Glutamatergic neuron (in vitro differentiated cells): Measurements from ENCODE around the gene PRPF6. TPM values are rescaled to one million over a fixed set of nuclear protein-coding genes. Genes with fewer than 3 reads are reported as not detected.
A peak's percentile ranks its signal among the peaks of the same experiment; 100 is the strongest.

Experiments used
- DNase-seq: peaks from one replicate; pipeline ENCODE4 v3.0.0; 2022
- H3K27ac Mint-ChIP-seq: one replicate; pipeline ENCODE4 v1.8.0; 2020; ENCODE audit warnings: mild to moderate bottlenecking, mixed read lengths, inconsistent platforms; ENCODE audit not compliant: unreplicated experiment
- H3K27me3 Mint-ChIP-seq: one replicate; pipeline ENCODE4 v1.8.0; 2020; ENCODE audit warnings: mild to moderate bottlenecking, moderate library complexity, mixed read lengths, inconsistent platforms; ENCODE audit not compliant: unreplicated experiment
- H3K36me3 Mint-ChIP-seq: one replicate; pipeline ENCODE4 v1.8.0; 2020; ENCODE audit warnings: mild to moderate bottlenecking, mixed read lengths, inconsistent platforms; ENCODE audit not compliant: unreplicated experiment
- H3K4me1 Mint-ChIP-seq: one replicate; pipeline ENCODE4 v1.8.0; 2020; ENCODE audit warnings: mild to moderate bottlenecking, low read depth, mixed read lengths, inconsistent platforms; ENCODE audit not compliant: unreplicated experiment
- H3K4me3 Mint-ChIP-seq: one replicate; pipeline ENCODE4 v1.8.0; 2020; ENCODE audit warnings: mild to moderate bottlenecking, mixed read lengths, inconsistent platforms; ENCODE audit not compliant: unreplicated experiment
- H3K9me3 Mint-ChIP-seq: one replicate; pipeline ENCODE4 v1.8.0; 2020; ENCODE audit warnings: mild to moderate bottlenecking, moderate library complexity, mixed read lengths, inconsistent platforms; ENCODE audit not compliant: unreplicated experiment
- CTCF ChIP-seq: fragments of 200-600 bp; sonication (generic); IDR thresholded peaks from one replicate; pipeline ENCODE4 v1.5.0; 2021; ENCODE audit not compliant: partially characterized antibody, unreplicated experiment
- long read RNA-seq: library from polyadenylated mRNA; unstranded; transcript quantifications from one replicate; pipeline ENCODE4 v2.0.0, GENCODE V29; 2020; ENCODE audit not compliant: unreplicated experiment
- total RNA-seq: library from RNA; stranded (reverse); fragmentation: NEBNext Ultra II Directional; extraction: Animal tissue kit (Norgen Biotek cat#: 25700); gene quantifications from one replicate; pipeline ENCODE4 v1.2.1, GENCODE V29; 2021; ENCODE audit not compliant: unreplicated experiment

Gene PRPF6, protein sequence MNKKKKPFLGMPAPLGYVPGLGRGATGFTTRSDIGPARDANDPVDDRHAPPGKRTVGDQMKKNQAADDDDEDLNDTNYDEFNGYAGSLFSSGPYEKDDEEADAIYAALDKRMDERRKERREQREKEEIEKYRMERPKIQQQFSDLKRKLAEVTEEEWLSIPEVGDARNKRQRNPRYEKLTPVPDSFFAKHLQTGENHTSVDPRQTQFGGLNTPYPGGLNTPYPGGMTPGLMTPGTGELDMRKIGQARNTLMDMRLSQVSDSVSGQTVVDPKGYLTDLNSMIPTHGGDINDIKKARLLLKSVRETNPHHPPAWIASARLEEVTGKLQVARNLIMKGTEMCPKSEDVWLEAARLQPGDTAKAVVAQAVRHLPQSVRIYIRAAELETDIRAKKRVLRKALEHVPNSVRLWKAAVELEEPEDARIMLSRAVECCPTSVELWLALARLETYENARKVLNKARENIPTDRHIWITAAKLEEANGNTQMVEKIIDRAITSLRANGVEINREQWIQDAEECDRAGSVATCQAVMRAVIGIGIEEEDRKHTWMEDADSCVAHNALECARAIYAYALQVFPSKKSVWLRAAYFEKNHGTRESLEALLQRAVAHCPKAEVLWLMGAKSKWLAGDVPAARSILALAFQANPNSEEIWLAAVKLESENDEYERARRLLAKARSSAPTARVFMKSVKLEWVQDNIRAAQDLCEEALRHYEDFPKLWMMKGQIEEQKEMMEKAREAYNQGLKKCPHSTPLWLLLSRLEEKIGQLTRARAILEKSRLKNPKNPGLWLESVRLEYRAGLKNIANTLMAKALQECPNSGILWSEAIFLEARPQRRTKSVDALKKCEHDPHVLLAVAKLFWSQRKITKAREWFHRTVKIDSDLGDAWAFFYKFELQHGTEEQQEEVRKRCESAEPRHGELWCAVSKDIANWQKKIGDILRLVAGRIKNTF
- 60.9 TPM for total RNA-seq
- long read RNA-seq, transcript PRPF6-201 (21 exons, 3,044 nt): major isoform, 43 of 56 reads
- long read RNA-seq, partial matches to known transcripts: 7 of 56 reads
- long read RNA-seq, other reads (novel, unspliced or antisense): 6 of 56 reads

- DNase-seq: peak; percentile 97
- Mint-ChIP-seq H3K36me3 (no peaks in the 10 kb centered on the region), H3K27me3 (peaks cover 12% of the 10 kb centered on the region), H3K4me1 (peaks cover 8% of the 10 kb centered on the region), H3K9me3 (peaks cover 4% of the 10 kb centered on the region), H3K27ac (peak within 1 kb of the TSS; percentile 38), H3K4me3 (peak within 1 kb of the TSS; percentile 94)
- peak; percentile 80 for TF ChIP-seq CTCF
These were observed at the start of gene PRPF6 for GRCh38 chr20:63980806-63981728. PRPF6 (plus strand) TSS chr20:63981132; CDS start chr20:63981246, 114 bp downstream.

DNA sequence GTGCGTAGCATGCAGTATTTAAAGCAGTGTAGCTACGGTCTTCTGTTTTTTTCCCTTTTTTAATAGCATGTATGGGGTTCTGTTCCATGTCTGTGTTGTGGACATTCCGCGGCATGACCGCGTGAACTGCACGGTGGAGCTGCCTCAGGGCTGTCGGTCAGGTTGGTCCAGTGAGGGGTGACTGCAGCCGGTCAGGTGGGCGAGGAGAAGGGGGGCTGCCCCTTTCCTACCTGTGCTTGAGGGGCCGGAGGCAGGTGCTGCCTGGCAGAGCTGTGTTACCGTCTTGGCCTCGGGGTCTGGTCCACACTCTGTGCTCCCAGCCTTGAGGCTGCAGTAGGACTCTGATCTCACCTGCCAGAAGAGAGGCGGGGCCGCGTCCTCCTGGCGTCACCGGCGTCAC lies 49.2 kb upstream of the PRPF6 start:
- H3K4me3 Mint-ChIP-seq: no peak overlapping the region
- no peak for TF ChIP-seq CTCF
- H3K27ac Mint-ChIP-seq: no peak overlapping the region
- peaks cover 4% of the 10 kb centered on the region for H3K36me3 Mint-ChIP-seq
- no peak for DNase-seq
- peaks cover 1% of the 10 kb centered on the region for H3K4me1 Mint-ChIP-seq
- peaks cover 4% of the 10 kb centered on the region for H3K27me3 Mint-ChIP-seq
- H3K9me3 Mint-ChIP-seq: peaks cover 8% of the 10 kb centered on the region

DNA sequence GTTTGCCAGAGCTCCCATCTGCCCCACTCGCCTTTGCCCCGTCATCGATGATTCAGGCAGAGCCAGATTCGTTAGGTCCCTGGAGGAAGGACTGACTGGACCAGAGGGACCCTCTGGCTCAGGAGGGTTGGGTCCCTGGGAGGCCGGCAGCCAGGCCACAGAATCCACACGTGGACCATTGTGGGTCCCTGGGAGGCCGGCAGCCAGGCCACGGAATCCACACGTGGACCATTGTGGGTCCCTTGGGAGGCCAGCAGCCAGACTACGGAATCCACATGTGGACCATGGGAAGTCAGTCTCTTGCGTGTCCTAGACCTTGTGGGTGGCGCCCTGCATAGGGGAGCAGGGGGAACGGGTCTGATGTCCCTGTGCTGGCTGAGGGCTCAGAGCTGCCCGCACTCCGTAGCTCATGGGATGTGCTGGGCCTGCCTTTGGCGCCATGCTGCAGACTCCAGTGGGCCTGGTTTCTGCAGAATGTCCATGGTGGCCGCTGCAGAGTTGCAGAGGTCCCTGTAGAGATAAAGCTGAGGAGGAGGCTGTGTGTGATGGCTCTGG lies 48.2 kb upstream of the PRPF6 start:
- Mint-ChIP-seq H3K27ac (no peak overlapping the region), H3K27me3 (peaks cover 4% of the 10 kb centered on the region), H3K9me3 (peaks cover 8% of the 10 kb centered on the region), H3K4me1 (peaks cover 3% of the 10 kb centered on the region), H3K4me3 (no peak overlapping the region), H3K36me3 (peaks cover 4% of the 10 kb centered on the region)
- no peak for TF ChIP-seq CTCF
- no peak for DNase-seq

GRCh38 chr20:63933646-63934045 lies 47.3 kb upstream of the PRPF6 start:
- Mint-ChIP-seq H3K27me3 (peaks cover 7% of the 10 kb centered on the region), H3K4me3 (no peak overlapping the region), H3K9me3 (peaks cover 8% of the 10 kb centered on the region), H3K27ac (no peak overlapping the region), H3K36me3 (peaks cover 4% of the 10 kb centered on the region), H3K4me1 (peaks cover 3% of the 10 kb centered on the region)
- TF ChIP-seq CTCF: no peak
- DNase-seq: no peak
